ENCODE results near the gene OPRPN.

OPRPN gene

DNA sequence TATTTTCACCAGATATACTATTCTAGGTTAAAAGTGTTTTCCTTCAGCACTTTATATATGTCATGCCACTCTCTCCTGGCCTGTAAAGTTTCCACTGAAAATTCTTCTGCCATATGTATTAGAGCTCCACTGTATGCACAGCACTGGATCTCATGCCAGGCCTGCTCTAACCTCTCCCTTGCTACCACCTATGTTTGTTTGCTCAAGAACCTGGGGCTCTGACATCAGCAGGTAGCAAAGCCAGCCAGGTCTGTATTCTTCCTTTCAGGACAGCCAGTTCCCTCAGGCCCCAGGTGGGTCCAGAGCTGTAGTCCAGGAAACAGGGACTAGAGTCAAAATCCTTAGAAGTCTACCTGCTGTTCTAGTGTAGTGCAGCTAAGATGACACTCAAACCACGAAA lies 55.2 kb downstream of the OPRPN start:
- no peaks in the 10 kb centered on the region for H3K79me2 ChIP-seq (ENCODE audit: insufficient read depth, low read depth)
- no peak overlapping the region for H3K4me3 ChIP-seq (IDR thresholded peaks at IDR 0.05; ENCODE audit: insufficient read depth, low read depth, low read length)
- no peak overlapping the region for H3K27ac ChIP-seq
- H3K9ac ChIP-seq = no peak overlapping the region
- H3K36me3 ChIP-seq (ENCODE audit: insufficient read depth) = no peaks in the 10 kb centered on the region
- no peak overlapping the region for H3K4me2 ChIP-seq
- TF ChIP-seq, protein P1, sequence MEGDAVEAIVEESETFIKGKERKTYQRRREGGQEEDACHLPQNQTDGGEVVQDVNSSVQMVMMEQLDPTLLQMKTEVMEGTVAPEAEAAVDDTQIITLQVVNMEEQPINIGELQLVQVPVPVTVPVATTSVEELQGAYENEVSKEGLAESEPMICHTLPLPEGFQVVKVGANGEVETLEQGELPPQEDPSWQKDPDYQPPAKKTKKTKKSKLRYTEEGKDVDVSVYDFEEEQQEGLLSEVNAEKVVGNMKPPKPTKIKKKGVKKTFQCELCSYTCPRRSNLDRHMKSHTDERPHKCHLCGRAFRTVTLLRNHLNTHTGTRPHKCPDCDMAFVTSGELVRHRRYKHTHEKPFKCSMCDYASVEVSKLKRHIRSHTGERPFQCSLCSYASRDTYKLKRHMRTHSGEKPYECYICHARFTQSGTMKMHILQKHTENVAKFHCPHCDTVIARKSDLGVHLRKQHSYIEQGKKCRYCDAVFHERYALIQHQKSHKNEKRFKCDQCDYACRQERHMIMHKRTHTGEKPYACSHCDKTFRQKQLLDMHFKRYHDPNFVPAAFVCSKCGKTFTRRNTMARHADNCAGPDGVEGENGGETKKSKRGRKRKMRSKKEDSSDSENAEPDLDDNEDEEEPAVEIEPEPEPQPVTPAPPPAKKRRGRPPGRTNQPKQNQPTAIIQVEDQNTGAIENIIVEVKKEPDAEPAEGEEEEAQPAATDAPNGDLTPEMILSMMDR (conservative IDR thresholded peaks at IDR 0.05; ENCODE audit: low read depth, low read length) = no peak
- H3K27me3 ChIP-seq (ENCODE audit: insufficient read depth, low read depth) = no peaks in the 10 kb centered on the region
- H2AFZ ChIP-seq (ENCODE audit: low read depth) = no peak overlapping the region
- no peaks in the 10 kb centered on the region for H4K20me1 ChIP-seq (ENCODE audit: insufficient read depth)
- peaks cover 3% of the 10 kb centered on the region for H3K4me1 ChIP-seq (ENCODE audit: low read depth, poor library complexity, severe bottlenecking)
